Common myeloid progenitor, CD34-positive (primary cell): Measurements from ENCODE around the gene SP100.
A peak's percentile ranks its signal among the peaks of the same experiment; 100 is the strongest.
"Not testable (repeated sequence)": the region's sequence is repeated elsewhere in the genome, so short reads cannot be mapped to it uniquely, and the experiment has no call there.

Experiments
- CTCF ChIA-PET: fragments of 350-600 bp; sonication (Branson Sonifier 250); formaldehyde crosslinking; loops from one replicate; lab custom pipeline; 2021; ENCODE audit warnings: antibody characterized with exemption; lab: Charles Lee
- POLR2A ChIA-PET: fragments of 350-600 bp; sonication (Branson Sonifier 250); formaldehyde crosslinking; loops from one replicate; lab custom pipeline; 2021; ENCODE audit warnings: antibody characterized with exemption; lab: Charles Lee
- DNase-seq, 3 donors: peaks; one replicate each; pipeline versions ENCODE4 v3.0.0 to v3.0.0-alpha.2; 2013
- H3K27ac ChIP-seq, 2 experiments: 1 replicate in 1 of 2; 2 replicates in 1 of 2; pipeline ENCODE4 v1.7.0; 2013; ENCODE audit warnings: inconsistent platforms in 2 of 2, low read length in 2 of 2, mild to moderate bottlenecking in 2 of 2, low read depth in 1 of 2, moderate library complexity in 1 of 2; ENCODE audit not compliant: severe bottlenecking in 2 of 2, insufficient read depth in 1 of 2, poor library complexity in 1 of 2
- H3K27me3 ChIP-seq, 5 experiments: replicated peaks in 2 of 5; 1 replicate in 3 of 5; 2 replicates in 2 of 5; pipeline versions ENCODE4 v1.6.1 to v1.7.0; 2013; ENCODE audit warnings: low read length in 4 of 5, mild to moderate bottlenecking in 2 of 5, moderate library complexity in 2 of 5, inconsistent platforms in 1 of 5; ENCODE audit not compliant: insufficient read depth in 5 of 5, control insufficient read depth in 4 of 5
- H3K36me3 ChIP-seq, 4 experiments: 1 replicate in 2 of 4; 2 replicates in 2 of 4; pipeline versions ENCODE4 v1.6.1 to v1.7.0; 2013; ENCODE audit warnings: low read length in 3 of 4, control low read depth in 1 of 4, mild to moderate bottlenecking in 1 of 4; ENCODE audit not compliant: control insufficient read depth in 4 of 4, insufficient read depth in 4 of 4
- H3K4me1 ChIP-seq, 4 experiments: 1 replicate in 3 of 4; 2 replicates in 1 of 4; pipeline versions ENCODE4 v1.6.1 to v1.7.1; 2013; ENCODE audit warnings: low read length in 3 of 4, mild to moderate bottlenecking in 3 of 4, control low read depth in 1 of 4, inconsistent platforms in 1 of 4, moderate library complexity in 1 of 4; ENCODE audit not compliant: control insufficient read depth in 4 of 4, insufficient read depth in 4 of 4; ENCODE audit errors: control extremely low read depth in 1 of 4
- H3K4me3 ChIP-seq, 7 experiments: 1 replicate in 4 of 7; 2 replicates in 3 of 7; pipeline versions ENCODE4 v1.5.1 to v1.7.0; 2013; ENCODE audit warnings: mild to moderate bottlenecking in 7 of 7, low read length in 6 of 7, moderate library complexity in 6 of 7, inconsistent platforms in 2 of 7, low read depth in 2 of 7, control low read depth in 1 of 7; ENCODE audit not compliant: insufficient read depth in 4 of 7, control insufficient read depth in 1 of 7; ENCODE audit errors: extremely low read depth in 1 of 7
- H3K9me3 ChIP-seq, 5 experiments: 1 replicate in 4 of 5; 2 replicates in 1 of 5; pipeline versions ENCODE4 v1.6.1 to v1.7.1; 2013; ENCODE audit warnings: low read length in 4 of 5, mild to moderate bottlenecking in 2 of 5, inconsistent platforms in 1 of 5, low read depth in 1 of 5, moderate library complexity in 1 of 5; ENCODE audit not compliant: control insufficient read depth in 4 of 5, insufficient read depth in 2 of 5; ENCODE audit errors: control extremely low read depth in 1 of 5
- WGBS: methylation state at CpG from one replicate; pipeline ENCODE4 v1.1.5; 2013; ENCODE audit not compliant: insufficient coverage; 5-methylcytosine and 5-hydroxymethylcytosine counted together

Gene SP100

DNA sequence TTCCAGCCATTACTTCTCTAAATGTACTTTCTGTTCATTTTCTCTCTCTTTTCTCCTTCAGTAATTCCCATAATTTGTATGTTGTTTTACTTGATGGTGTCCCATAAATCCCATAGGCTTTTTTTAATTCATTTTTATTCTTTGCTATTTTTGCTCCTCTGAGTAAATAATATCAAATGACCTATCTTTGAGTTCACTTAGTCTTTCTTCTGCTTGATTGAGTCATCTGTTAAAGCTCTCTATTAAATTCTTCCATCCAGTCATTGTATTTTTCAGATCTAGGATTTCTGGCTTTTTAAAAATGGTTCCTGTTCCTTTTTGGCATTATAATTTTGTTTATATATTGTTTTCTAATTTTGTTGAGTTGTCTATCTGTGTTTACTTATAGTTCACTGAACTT is 13.5 kb downstream of the SP100 start:
- no peak overlapping the region for H3K4me3 ChIP-seq
- H3K27ac ChIP-seq, result no peak overlapping the region
- peaks cover 6 to 35% (median 13%) of the 10 kb centered on the region in 5 experiments for H3K9me3 ChIP-seq
- no peak for DNase-seq
- ChIA-PET POLR2A (no interaction called here), CTCF (interaction anchor here (2.6 kb wide), 1 partner anchor 12 kb away, joined by 7 read pairs; no protein-coding TSS in a partner anchor)
- no peaks in the 10 kb centered on the region for H3K27me3 ChIP-seq
- peaks cover 12 to 56% (median 21%) of the 10 kb centered on the region in 4 experiments for H3K36me3 ChIP-seq
- H3K4me1 ChIP-seq, result peaks cover 0 to 3% (median 0%) of the 10 kb centered on the region in 4 experiments

DNA sequence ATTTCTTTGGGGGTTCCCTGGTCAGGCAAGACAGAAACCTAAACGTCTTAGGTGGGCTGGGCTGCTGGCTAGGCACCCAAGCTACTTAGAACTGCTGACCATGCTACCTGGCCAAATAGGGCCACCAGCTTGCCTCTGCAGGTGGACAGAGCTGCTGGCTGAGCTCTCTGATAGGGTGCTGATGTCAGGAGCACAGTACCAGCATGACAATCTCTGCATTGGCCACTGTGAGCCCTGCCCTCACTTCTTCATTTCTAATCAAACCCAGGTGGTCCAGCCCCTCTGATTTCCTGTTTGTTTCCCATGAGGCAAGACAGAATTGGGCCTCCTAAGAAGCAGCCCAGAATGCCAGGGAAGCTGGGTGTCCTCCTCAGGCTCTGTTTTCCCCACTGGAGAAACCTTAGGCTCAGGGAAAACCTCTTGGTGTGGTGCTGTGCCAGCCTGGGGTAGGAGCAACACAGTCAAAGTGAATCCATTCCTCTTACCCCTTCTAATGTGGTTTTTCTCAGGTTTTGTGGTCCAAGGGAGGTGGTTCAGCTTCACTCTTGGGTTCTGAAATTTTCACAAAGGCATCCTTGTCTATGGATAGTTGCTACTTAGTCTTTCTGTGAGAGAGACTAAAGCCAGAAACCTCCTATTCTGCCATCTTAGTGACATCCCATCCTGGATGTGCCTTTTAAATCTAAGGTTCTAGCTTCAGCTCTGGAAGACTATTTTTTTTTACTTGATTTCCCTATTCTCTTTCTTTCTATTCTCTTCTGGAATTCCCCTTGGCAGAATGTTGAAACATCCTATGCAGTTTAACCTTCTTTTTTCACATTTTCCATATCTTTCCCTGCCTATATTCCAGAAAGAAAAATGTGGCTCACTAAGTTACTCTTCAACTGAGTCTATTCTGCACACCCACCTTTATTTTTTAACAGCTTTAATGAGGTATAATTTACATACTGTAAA is 15.2 kb downstream of the SP100 start:
- Histone ChIP-seq H3K4me3 (no peak overlapping the region), H3K9me3 (peaks cover 6 to 43% (median 17%) of the 10 kb centered on the region in 5 experiments), H3K27me3 (no peaks in the 10 kb centered on the region), H3K27ac (no peak overlapping the region), H3K4me1 (peaks cover 0 to 3% (median 0%) of the 10 kb centered on the region in 4 experiments), H3K36me3 (peaks cover 16 to 61% (median 23%) of the 10 kb centered on the region in 4 experiments)
- 100% methylated on average over 1 of the region's 1 CpG for WGBS
- ChIA-PET POLR2A (no interaction called here), CTCF (interaction anchor here (1.2 to 2.6 kb wide), 2 partner anchors 14 kb away, joined by 3 to 7 read pairs; no protein-coding TSS in a partner anchor)
- no peak for DNase-seq

DNA sequence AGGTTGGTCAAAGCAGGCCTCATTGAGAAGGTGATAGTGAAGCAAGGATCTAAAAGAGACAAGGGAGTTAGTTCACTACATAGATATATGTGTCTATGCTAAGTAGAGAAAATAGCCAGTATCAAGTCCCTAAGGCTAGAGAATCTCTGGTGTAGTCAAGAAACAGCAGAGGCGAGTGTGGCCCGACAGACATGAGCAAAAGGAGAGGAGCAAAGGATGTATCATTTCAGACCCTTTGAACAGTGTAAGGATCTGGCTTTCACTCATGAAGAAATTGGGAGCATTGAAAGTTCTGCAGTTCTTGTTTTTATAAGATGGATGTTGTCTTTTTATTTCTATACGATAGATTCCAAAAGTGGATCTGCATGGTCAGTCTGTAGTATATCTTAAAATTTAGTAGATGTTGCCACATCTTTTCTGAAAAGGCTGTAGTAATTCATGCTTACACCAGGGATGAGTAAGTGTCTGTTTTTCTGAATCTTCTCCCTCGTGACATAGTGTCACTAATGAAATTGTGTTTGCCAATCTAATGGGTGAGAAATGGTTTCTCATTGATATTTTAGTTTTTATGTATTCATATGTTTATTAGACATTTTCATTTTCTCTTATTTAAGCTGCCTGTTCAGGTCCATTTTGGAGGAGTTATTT is 18.8 kb downstream of the SP100 start:
- H3K9me3 ChIP-seq, result peaks cover 3 to 36% (median 12%) of the 10 kb centered on the region in 5 experiments
- DNase-seq, result no peak
- no peaks in the 10 kb centered on the region for H3K27me3 ChIP-seq
- peaks cover 5 to 11% (median 9%) of the 10 kb centered on the region in 4 experiments for H3K4me1 ChIP-seq
- ChIA-PET POLR2A (no interaction called here), CTCF (interaction anchor here (1.3 kb wide), 1 partner anchor 11 kb away, joined by 3 read pairs; no protein-coding TSS in a partner anchor)
- 67% methylated on average over 3 of the region's 4 CpGs for WGBS
- H3K27ac ChIP-seq, result no peak overlapping the region
- H3K36me3 ChIP-seq, result peaks cover 13 to 50% (median 15%) of the 10 kb centered on the region in 4 experiments
- H3K4me3 ChIP-seq, result no peak overlapping the region

DNA sequence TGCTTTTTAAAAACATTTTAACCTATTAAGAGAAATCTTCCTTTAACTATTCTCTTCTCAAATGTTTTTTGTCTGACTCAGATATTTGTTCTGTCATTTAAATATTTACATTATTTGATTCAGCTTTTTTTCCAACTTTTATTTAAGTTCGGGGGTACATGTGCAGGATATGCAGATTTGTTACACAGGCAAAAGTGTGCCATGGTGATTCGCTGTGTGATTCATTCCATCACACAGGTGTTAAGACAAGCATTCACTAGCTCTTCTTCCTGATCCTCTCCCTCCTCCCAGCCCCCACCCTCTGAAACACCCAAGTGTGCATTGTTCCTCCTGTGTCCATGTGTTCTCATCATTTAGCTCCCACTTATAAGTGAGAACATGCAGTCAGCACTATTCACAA is 19.4 kb downstream of the SP100 start:
- ChIA-PET CTCF (interaction anchor here (1.3 kb wide), 1 partner anchor 12 kb away, joined by 3 read pairs; no protein-coding TSS in a partner anchor), POLR2A (no interaction called here)
- Histone ChIP-seq H3K27ac (no peak overlapping the region), H3K4me1 (peaks cover 8 to 14% (median 11%) of the 10 kb centered on the region in 4 experiments), H3K4me3 (no peak overlapping the region), H3K9me3 (peaks cover 3 to 30% (median 9%) of the 10 kb centered on the region in 5 experiments), H3K36me3 (peaks cover 7 to 43% (median 12%) of the 10 kb centered on the region in 4 experiments), H3K27me3 (no peaks in the 10 kb centered on the region)
- no peak for DNase-seq
- WGBS, result 90% methylated on average over 2 of the region's 2 CpGs

DNA sequence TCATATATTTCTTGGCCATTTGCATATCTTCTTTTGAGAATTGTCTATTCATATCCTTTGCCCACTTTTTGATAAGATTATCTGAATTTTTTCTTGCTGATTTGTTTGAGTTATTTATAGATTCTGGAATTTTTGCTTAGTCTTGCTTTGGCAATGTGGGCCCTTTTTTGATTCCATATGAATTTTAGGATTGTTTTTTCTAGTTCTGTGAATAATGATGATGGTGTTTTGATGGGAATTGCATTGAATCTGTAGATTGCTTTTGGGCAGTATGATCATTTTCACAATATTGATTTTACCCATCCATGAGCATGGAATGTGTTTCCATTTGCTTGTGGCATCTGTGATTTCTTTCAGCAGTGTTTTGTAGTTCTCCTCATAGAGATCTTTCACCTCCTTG is 23.1 kb downstream of the SP100 start:
- H3K36me3 ChIP-seq, result peaks cover 4 to 29% (median 14%) of the 10 kb centered on the region in 4 experiments
- peaks cover 0 to 16% (median 6%) of the 10 kb centered on the region in 5 experiments for H3K9me3 ChIP-seq
- peaks cover 13 to 33% (median 29%) of the 10 kb centered on the region in 4 experiments for H3K4me1 ChIP-seq
- peak overlapping the region in 1 of 7 experiments; percentile 43 for H3K4me3 ChIP-seq
- POLR2A ChIA-PET, result interaction anchor here (0.6 kb wide), 1 partner anchor 24 kb away, joined by 4 read pairs; no protein-coding TSS in a partner anchor
- H3K27me3 ChIP-seq, CTCF ChIA-PET, H3K27ac ChIP-seq, DNase-seq: not testable (repeated sequence)

DNA sequence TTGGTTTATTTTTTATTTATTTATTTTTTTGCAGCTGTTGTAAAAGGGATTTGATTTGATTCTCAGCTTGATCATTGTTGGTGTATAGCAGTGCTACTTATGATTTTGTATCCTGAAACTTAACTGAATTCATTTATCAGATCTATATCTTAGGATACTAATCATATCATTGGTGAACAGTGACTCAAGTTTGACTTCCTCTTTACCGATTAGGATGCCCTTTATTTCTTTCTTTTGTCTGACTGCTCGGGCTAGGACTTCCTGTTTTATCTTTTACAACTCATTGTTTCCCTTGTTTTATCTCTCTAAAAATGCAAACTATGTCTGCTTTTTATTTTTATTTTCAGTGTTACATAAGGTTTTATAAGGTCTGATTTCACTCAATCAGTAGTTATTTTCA is 23.6 kb downstream of the SP100 start:
- ChIA-PET CTCF (no interaction called here), POLR2A (interaction anchor here (0.6 kb wide), 1 partner anchor 24 kb away, joined by 4 read pairs; no protein-coding TSS in a partner anchor)
- DNase-seq, result peak; percentile 49 to 86 (median 69)
- H3K27ac ChIP-seq, result peak overlapping the region in 1 of 2 experiments; percentile 49
- H3K9me3 ChIP-seq, result peaks cover 0 to 16% (median 6%) of the 10 kb centered on the region in 5 experiments
- whole genome bisulfite sequencing, result 0% methylated on average over 1 of the region's 2 CpGs
- peaks cover 4 to 33% (median 18%) of the 10 kb centered on the region in 4 experiments for H3K36me3 ChIP-seq
- H3K4me3 ChIP-seq, result peak overlapping the region in 1 of 7 experiments; percentile 1
- peaks cover 13 to 35% (median 29%) of the 10 kb centered on the region in 4 experiments for H3K4me1 ChIP-seq
- H3K27me3 ChIP-seq, result no peaks in the 10 kb centered on the region
